ENCODE measurements around the gene MFF. TPM values are rescaled to one million over a fixed set of nuclear protein-coding genes. Genes with fewer than 3 reads are reported as not detected.
A peak's percentile ranks its signal among the peaks of the same experiment; 100 is the strongest.

The MFF gene
- total and polyA plus RNA-seq, 7 donors: 63.8 to 143 (median 75.0) TPM

- Histone ChIP-seq H3K9me3 (no peaks in the 10 kb centered on the region), H3K36me3 (ENCODE audit: insufficient read depth in 1 of 2, low read depth in 1 of 2) (no peaks in the 10 kb centered on the region), H3K27ac (no peak overlapping the region), H3K27me3 (ENCODE audit: insufficient read depth in 3 of 3, low read length in 2 of 3) (no peaks in the 10 kb centered on the region), H3K4me1 (no peaks in the 10 kb centered on the region), H3K4me3 (no peak overlapping the region)
- no peak for TF ChIP-seq CTCF (IDR thresholded peaks at IDR 0.05)
- no peak for DNase-seq
- intact Hi-C loops (cut with DNase I): no loop called here
- WGBS, 3 donors: 93 to 97% (median 94%) methylated on average over 5 of the region's 5 CpGs
- ATAC-seq: no peak
Measured at GRCh38 chr2:227368574-227368973, 43.5 kb downstream of the MFF start.

- Histone ChIP-seq H3K27ac (no peak overlapping the region), H3K27me3 (ENCODE audit: insufficient read depth in 3 of 3, low read length in 2 of 3) (no peaks in the 10 kb centered on the region), H3K4me3 (no peak overlapping the region), H3K36me3 (ENCODE audit: insufficient read depth in 1 of 2, low read depth in 1 of 2) (no peaks in the 10 kb centered on the region), H3K9me3 (no peaks in the 10 kb centered on the region), H3K4me1 (no peaks in the 10 kb centered on the region)
- intact Hi-C loops (cut with DNase I): no loop called here
- 82 to 83% (median 83%) methylated on average over 8 of the region's 8 CpGs for WGBS, 3 donors
- ATAC-seq (no peak), DNase-seq (no peak)
- TF ChIP-seq CTCF (IDR thresholded peaks at IDR 0.05): no peak
Measured at GRCh38 chr2:227370092-227370491, 45.0 kb downstream of the MFF start.

- no peaks in the 10 kb centered on the region for H3K36me3 ChIP-seq (ENCODE audit: insufficient read depth in 1 of 2, low read depth in 1 of 2)
- DNase-seq: no peak
- no peaks in the 10 kb centered on the region for H3K27me3 ChIP-seq (ENCODE audit: insufficient read depth in 3 of 3, low read length in 2 of 3)
- intact Hi-C loops (cut with DNase I): no loop called here
- TF ChIP-seq CTCF (IDR thresholded peaks at IDR 0.05): no peak
- no peak overlapping the region for H3K27ac ChIP-seq
- no peaks in the 10 kb centered on the region for H3K9me3 ChIP-seq
- no peaks in the 10 kb centered on the region for H3K4me1 ChIP-seq
- WGBS, 3 donors: 78 to 83% (median 80%) methylated on average over 9 of the region's 9 CpGs
- no peak overlapping the region for H3K4me3 ChIP-seq
- ATAC-seq: peak in 2 of 4 donors; percentile 27 to 30
Measured at GRCh38 chr2:227370791-227371312, 45.8 kb downstream of the MFF start.

- DNase-seq: no peak
- H3K36me3 ChIP-seq (ENCODE audit: insufficient read depth in 1 of 2, low read depth in 1 of 2): no peaks in the 10 kb centered on the region
- 86 to 90% (median 89%) methylated on average over 10 of the region's 10 CpGs for WGBS, 3 donors
- H3K27me3 ChIP-seq (ENCODE audit: insufficient read depth in 3 of 3, low read length in 2 of 3): peaks cover 0 to 10% (median 0%) of the 10 kb centered on the region in 3 donors
- no peak overlapping the region for H3K27ac ChIP-seq
- intact Hi-C loops (cut with DNase I): no loop called here
- no peak for ATAC-seq
- no peaks in the 10 kb centered on the region for H3K4me1 ChIP-seq
- no peak for TF ChIP-seq CTCF (IDR thresholded peaks at IDR 0.05)
- no peaks in the 10 kb centered on the region for H3K9me3 ChIP-seq
- no peak overlapping the region for H3K4me3 ChIP-seq
Measured at GRCh38 chr2:227373389-227373788, 48.3 kb downstream of the MFF start.

GRCh38 chr2:227374158-227374557, 49.1 kb downstream of the MFF start:
- DNase-seq (no peak), ATAC-seq (no peak)
- peaks cover 0 to 11% (median 0%) of the 10 kb centered on the region in 3 donors for H3K27me3 ChIP-seq (ENCODE audit: insufficient read depth in 3 of 3, low read length in 2 of 3)
- no peak overlapping the region for H3K27ac ChIP-seq
- intact Hi-C loops (cut with DNase I): no loop called here
- H3K4me1 ChIP-seq: no peaks in the 10 kb centered on the region
- TF ChIP-seq CTCF (IDR thresholded peaks at IDR 0.05): no peak
- no peaks in the 10 kb centered on the region for H3K9me3 ChIP-seq
- H3K36me3 ChIP-seq (ENCODE audit: insufficient read depth in 1 of 2, low read depth in 1 of 2): no peaks in the 10 kb centered on the region
- no peak overlapping the region for H3K4me3 ChIP-seq
- 59 to 68% (median 60%) methylated on average over 6 of the region's 6 CpGs for WGBS, 3 donors
